ENCODE measurements around the gene AP3B1.

GRCh38 chr5:78041805-78042204, 252.7 kb downstream of the AP3B1 start:
- TF ChIP-seq, protein P1, sequence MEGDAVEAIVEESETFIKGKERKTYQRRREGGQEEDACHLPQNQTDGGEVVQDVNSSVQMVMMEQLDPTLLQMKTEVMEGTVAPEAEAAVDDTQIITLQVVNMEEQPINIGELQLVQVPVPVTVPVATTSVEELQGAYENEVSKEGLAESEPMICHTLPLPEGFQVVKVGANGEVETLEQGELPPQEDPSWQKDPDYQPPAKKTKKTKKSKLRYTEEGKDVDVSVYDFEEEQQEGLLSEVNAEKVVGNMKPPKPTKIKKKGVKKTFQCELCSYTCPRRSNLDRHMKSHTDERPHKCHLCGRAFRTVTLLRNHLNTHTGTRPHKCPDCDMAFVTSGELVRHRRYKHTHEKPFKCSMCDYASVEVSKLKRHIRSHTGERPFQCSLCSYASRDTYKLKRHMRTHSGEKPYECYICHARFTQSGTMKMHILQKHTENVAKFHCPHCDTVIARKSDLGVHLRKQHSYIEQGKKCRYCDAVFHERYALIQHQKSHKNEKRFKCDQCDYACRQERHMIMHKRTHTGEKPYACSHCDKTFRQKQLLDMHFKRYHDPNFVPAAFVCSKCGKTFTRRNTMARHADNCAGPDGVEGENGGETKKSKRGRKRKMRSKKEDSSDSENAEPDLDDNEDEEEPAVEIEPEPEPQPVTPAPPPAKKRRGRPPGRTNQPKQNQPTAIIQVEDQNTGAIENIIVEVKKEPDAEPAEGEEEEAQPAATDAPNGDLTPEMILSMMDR (IDR thresholded peaks at IDR 0.05; ENCODE audit: borderline replicate concordance, extremely low read depth, low read length, poor library complexity, severe bottlenecking) = no peak
- TF ChIP-seq EZH2 (IDR thresholded peaks at IDR 0.05; ENCODE audit: borderline replicate concordance, low read depth, low read length, severe bottlenecking) = no peak
